ENCODE data around the gene CAPN7. TPM values are rescaled to one million over a fixed set of nuclear protein-coding genes. Genes with fewer than 3 reads are reported as not detected.

The CAPN7 gene
- total RNA-seq, 5 donors from 2014 or later (not counting 1 experiment from before 2014, with no cell fraction given), result 62.2 to 82.5 (median 74.6) TPM

GRCh38 chr3:15260531-15260930, 54.5 kb downstream of the CAPN7 start:
- DNase-seq, result no peak
- Mint-ChIP-seq H3K36me3 (peaks cover 36% of the 10 kb centered on the region), H3K27ac (peak overlapping the region; percentile 65 to 69), H3K9me3 (no peaks in the 10 kb centered on the region), H3K4me1 (peaks cover 24 to 35% (median 24%) of the 10 kb centered on the region in 3 donors), H3K27me3 (no peaks in the 10 kb centered on the region), H3K4me3 (no peak overlapping the region)
- Histone ChIP-seq H3K9me3 (no peaks in the 10 kb centered on the region), H3K27ac (ENCODE audit: low read length) (no peak overlapping the region), H3K4me1 (ENCODE audit: control insufficient read depth in 1 of 2, extremely low read depth in 1 of 2, insufficient read depth in 2 of 2, low read length in 2 of 2) (peaks cover 0 to 11% of the 10 kb centered on the region in 2 experiments), H3K4me3 (ENCODE audit: control insufficient read depth in 1 of 2, extremely low read depth in 1 of 2, low read length in 1 of 2) (no peak overlapping the region), H3K27me3 (replicated peaks in 1 of 2; ENCODE audit: control insufficient read depth in 2 of 2, extremely low read depth in 1 of 2, insufficient read depth in 2 of 2, low read length in 1 of 2) (no peaks in the 10 kb centered on the region), H3K36me3 (ENCODE audit: control insufficient read depth in 2 of 2, extremely low read depth in 1 of 2, insufficient read depth in 1 of 2, low read length in 1 of 2) (peaks cover 16 to 68% of the 10 kb centered on the region in 2 donors)
- no peak for ATAC-seq (replicated peaks in 1 of 4)
- ChIA-PET POLR2A (no interaction called here), CTCF (interaction anchor here (0.6 to 1.3 kb wide), 3 partner anchors 8 to 145 kb away, joined by 3 to 5 read pairs (median 4); no protein-coding TSS in a partner anchor)
- WGBS (ENCODE audit: insufficient coverage), result 91% methylated on average over 2 of the region's 4 CpGs

GRCh38 chr3:15261274-15261673, 55.2 kb downstream of the CAPN7 start:
- Mint-ChIP-seq H3K4me1 (peaks cover 28 to 42% (median 31%) of the 10 kb centered on the region in 3 donors), H3K27ac (peak overlapping the region; percentile 65 to 69), H3K9me3 (no peaks in the 10 kb centered on the region), H3K27me3 (no peaks in the 10 kb centered on the region), H3K36me3 (peaks cover 30% of the 10 kb centered on the region), H3K4me3 (no peak overlapping the region)
- Histone ChIP-seq H3K36me3 (ENCODE audit: control insufficient read depth in 2 of 2, extremely low read depth in 1 of 2, insufficient read depth in 1 of 2, low read length in 1 of 2) (peaks cover 16 to 66% of the 10 kb centered on the region in 2 donors), H3K4me1 (ENCODE audit: control insufficient read depth in 1 of 2, extremely low read depth in 1 of 2, insufficient read depth in 2 of 2, low read length in 2 of 2) (peaks cover 0 to 18% of the 10 kb centered on the region in 2 experiments), H3K9me3 (no peaks in the 10 kb centered on the region), H3K4me3 (ENCODE audit: control insufficient read depth in 1 of 2, extremely low read depth in 1 of 2, low read length in 1 of 2) (no peak overlapping the region), H3K27me3 (replicated peaks in 1 of 2; ENCODE audit: control insufficient read depth in 2 of 2, extremely low read depth in 1 of 2, insufficient read depth in 2 of 2, low read length in 1 of 2) (no peaks in the 10 kb centered on the region), H3K27ac (ENCODE audit: low read length) (no peak overlapping the region)
- ATAC-seq (replicated peaks in 1 of 4) (no peak), DNase-seq (peak in 1 of 35 experiments; percentile 3)
- CTCF ChIA-PET, result no interaction called here
- POLR2A ChIA-PET, result no interaction called here

- Mint-ChIP-seq H3K9me3 (no peaks in the 10 kb centered on the region), H3K4me3 (no peak overlapping the region), H3K4me1 (peaks cover 31 to 50% (median 38%) of the 10 kb centered on the region in 3 donors), H3K27ac (peak overlapping the region; percentile 65 to 69), H3K27me3 (no peaks in the 10 kb centered on the region), H3K36me3 (peaks cover 27% of the 10 kb centered on the region)
- Histone ChIP-seq H3K4me1 (ENCODE audit: control insufficient read depth in 1 of 2, extremely low read depth in 1 of 2, insufficient read depth in 2 of 2, low read length in 2 of 2) (peaks cover 0 to 26% of the 10 kb centered on the region in 2 experiments), H3K4me3 (ENCODE audit: control insufficient read depth in 1 of 2, extremely low read depth in 1 of 2, low read length in 1 of 2) (no peak overlapping the region), H3K9me3 (no peaks in the 10 kb centered on the region), H3K27ac (ENCODE audit: low read length) (no peak overlapping the region), H3K27me3 (replicated peaks in 1 of 2; ENCODE audit: control insufficient read depth in 2 of 2, extremely low read depth in 1 of 2, insufficient read depth in 2 of 2, low read length in 1 of 2) (no peaks in the 10 kb centered on the region), H3K36me3 (ENCODE audit: control insufficient read depth in 2 of 2, extremely low read depth in 1 of 2, insufficient read depth in 1 of 2, low read length in 1 of 2) (peaks cover 13 to 66% of the 10 kb centered on the region in 2 donors)
- WGBS (ENCODE audit: insufficient coverage), result 100% methylated on average over 8 of the region's 9 CpGs
- ChIA-PET CTCF (no interaction called here), POLR2A (no interaction called here)
- DNase-seq (peak in 2 of 35 experiments; percentile 5 to 17), ATAC-seq (replicated peaks in 1 of 4) (no peak)
Measured at GRCh38 chr3:15262021-15262420, 56.0 kb downstream of the CAPN7 start.

- no peaks in the 10 kb centered on the region for H3K9me3 ChIP-seq
- Mint-ChIP-seq H3K27ac (peak overlapping the region; percentile 52 to 79), H3K4me1 (peaks cover 38 to 56% (median 45%) of the 10 kb centered on the region in 3 donors), H3K36me3 (peaks cover 21% of the 10 kb centered on the region), H3K27me3 (no peaks in the 10 kb centered on the region), H3K4me3 (no peak overlapping the region), H3K9me3 (no peaks in the 10 kb centered on the region)
- peak in 1 of 35 experiments; percentile 3 for DNase-seq
- peaks cover 13 to 60% of the 10 kb centered on the region in 2 donors for H3K36me3 ChIP-seq (ENCODE audit: control insufficient read depth in 2 of 2, extremely low read depth in 1 of 2, insufficient read depth in 1 of 2, low read length in 1 of 2)
- H3K27me3 ChIP-seq (replicated peaks in 1 of 2; ENCODE audit: control insufficient read depth in 2 of 2, extremely low read depth in 1 of 2, insufficient read depth in 2 of 2, low read length in 1 of 2), result no peaks in the 10 kb centered on the region
- ATAC-seq (replicated peaks in 1 of 4), result no peak
- ChIA-PET CTCF (no interaction called here), POLR2A (no interaction called here)
- H3K4me1 ChIP-seq (ENCODE audit: control insufficient read depth in 1 of 2, extremely low read depth in 1 of 2, insufficient read depth in 2 of 2, low read length in 2 of 2), result peaks cover 1 to 37% of the 10 kb centered on the region in 2 experiments
- H3K27ac ChIP-seq (ENCODE audit: low read length), result no peak overlapping the region
- no peak overlapping the region for H3K4me3 ChIP-seq (ENCODE audit: control insufficient read depth in 1 of 2, extremely low read depth in 1 of 2, low read length in 1 of 2)
- 90% methylated on average over 2 of the region's 4 CpGs for WGBS (ENCODE audit: insufficient coverage)
Measured at GRCh38 chr3:15263120-15263519, 57.1 kb downstream of the CAPN7 start.

- DNase-seq (no peak), ATAC-seq (replicated peaks in 1 of 4) (no peak)
- no peaks in the 10 kb centered on the region for H3K27me3 Mint-ChIP-seq
- ChIA-PET CTCF (interaction anchor here (0.5 to 5.9 kb wide), 6 partner anchors 68 to 141 kb away, joined by 3 to 46 read pairs (median 4); partner anchors contain the start of gene SH3BP5 (in 1 of the 2)), POLR2A (interaction anchor here (0.5 to 0.7 kb wide), 2 partner anchors 66 to 122 kb away, joined by 3 read pairs; no protein-coding TSS in a partner anchor)
- peak overlapping the region; percentile 76 to 79 for H3K27ac Mint-ChIP-seq
- no peak overlapping the region for H3K4me3 Mint-ChIP-seq
- Histone ChIP-seq H3K4me1 (ENCODE audit: control insufficient read depth in 1 of 2, extremely low read depth in 1 of 2, insufficient read depth in 2 of 2, low read length in 2 of 2) (peaks cover 9 to 45% of the 10 kb centered on the region in 2 experiments), H3K4me3 (ENCODE audit: control insufficient read depth in 1 of 2, extremely low read depth in 1 of 2, low read length in 1 of 2) (no peak overlapping the region), H3K36me3 (ENCODE audit: control insufficient read depth in 2 of 2, extremely low read depth in 1 of 2, insufficient read depth in 1 of 2, low read length in 1 of 2) (peaks cover 12 to 57% of the 10 kb centered on the region in 2 donors), H3K27ac (ENCODE audit: low read length) (no peak overlapping the region), H3K27me3 (replicated peaks in 1 of 2; ENCODE audit: control insufficient read depth in 2 of 2, extremely low read depth in 1 of 2, insufficient read depth in 2 of 2, low read length in 1 of 2) (no peaks in the 10 kb centered on the region), H3K9me3 (no peaks in the 10 kb centered on the region)
- no CpG with 5 or more reads among the region's 2 CpGs for WGBS (ENCODE audit: insufficient coverage)
- no peaks in the 10 kb centered on the region for H3K9me3 Mint-ChIP-seq
- peaks cover 17% of the 10 kb centered on the region for H3K36me3 Mint-ChIP-seq
- H3K4me1 Mint-ChIP-seq, result peaks cover 45 to 64% (median 53%) of the 10 kb centered on the region in 3 donors
Measured at GRCh38 chr3:15263926-15264325, 57.9 kb downstream of the CAPN7 start.

GRCh38 chr3:15264486-15264885, 58.4 kb downstream of the CAPN7 start:
- peaks cover 14 to 51% of the 10 kb centered on the region in 2 experiments for H3K4me1 ChIP-seq (ENCODE audit: control insufficient read depth in 1 of 2, extremely low read depth in 1 of 2, insufficient read depth in 2 of 2, low read length in 2 of 2)
- no peaks in the 10 kb centered on the region for H3K27me3 ChIP-seq (replicated peaks in 1 of 2; ENCODE audit: control insufficient read depth in 2 of 2, extremely low read depth in 1 of 2, insufficient read depth in 2 of 2, low read length in 1 of 2)
- no CpG with 5 or more reads among the region's 2 CpGs for WGBS (ENCODE audit: insufficient coverage)
- no peak for ATAC-seq (replicated peaks in 1 of 4)
- peaks cover 6 to 56% of the 10 kb centered on the region in 2 donors for H3K36me3 ChIP-seq (ENCODE audit: control insufficient read depth in 2 of 2, extremely low read depth in 1 of 2, insufficient read depth in 1 of 2, low read length in 1 of 2)
- peak overlapping the region; percentile 76 to 79 for H3K27ac Mint-ChIP-seq
- H3K4me1 Mint-ChIP-seq, result peaks cover 50 to 70% (median 58%) of the 10 kb centered on the region in 3 donors
- ChIA-PET POLR2A (interaction anchor here (0.5 to 0.7 kb wide), 3 partner anchors 65 to 160 kb away, joined by 3 to 9 read pairs (median 3); no protein-coding TSS in a partner anchor), CTCF (interaction anchor here (0.5 to 5.9 kb wide), 7 partner anchors 68 to 141 kb away, joined by 3 to 46 read pairs (median 4); partner anchors contain the start of gene SH3BP5 (in 1 of the 2))
- no peak overlapping the region for H3K27ac ChIP-seq (ENCODE audit: low read length)
- H3K4me3 Mint-ChIP-seq, result no peak overlapping the region
- no peaks in the 10 kb centered on the region for H3K9me3 Mint-ChIP-seq
- no peak for DNase-seq
- H3K27me3 Mint-ChIP-seq, result no peaks in the 10 kb centered on the region
- H3K9me3 ChIP-seq, result no peaks in the 10 kb centered on the region
- no peak overlapping the region for H3K4me3 ChIP-seq (ENCODE audit: control insufficient read depth in 1 of 2, extremely low read depth in 1 of 2, low read length in 1 of 2)
- H3K36me3 Mint-ChIP-seq, result peaks cover 19% of the 10 kb centered on the region

Data from T-cell (primary cell).